GM23338 (cell line): ENCODE data around the gene HS6ST2. TPM values are rescaled to one million over a fixed set of nuclear protein-coding genes. Genes with fewer than 3 reads are reported as not detected.

Experiments used
- ATAC-seq: fragments of 200-7000 bp; cut with Tn5 transposase; 3 replicates; pipeline ENCODE4 v1.9.1; 2020
- DNase-seq: peaks from one replicate; pipeline ENCODE4 v3.0.0-alpha.2; 2015; ENCODE audit warnings: low spot score
- H2AFZ ChIP-seq: fragments of 200-600 bp; sonication (generic); 2 replicates; pipeline ENCODE4 v1.8.0; 2016; ENCODE audit warnings: antibody characterized with exemption, mild to moderate bottlenecking, moderate library complexity
- H3F3A ChIP-seq: fragments of 200-600 bp; sonication (generic); replicated peaks from 2 replicates; pipeline ENCODE4 v1.8.0; 2017; ENCODE audit warnings: antibody characterized with exemption, mixed run types, low read depth
- H3K27ac ChIP-seq: fragments of 200-600 bp; sonication (generic); 2 replicates; pipeline ENCODE4 v1.6.1; 2016; ENCODE audit warnings: low read depth
- H3K27me3 ChIP-seq: fragments of 200-600 bp; sonication (generic); 2 replicates; pipeline ENCODE4 v1.8.0; 2016; ENCODE audit warnings: mild to moderate bottlenecking, mixed run types, moderate library complexity; ENCODE audit not compliant: insufficient read depth
- H3K36me3 ChIP-seq: fragments of 200-600 bp; sonication (generic); 2 replicates; pipeline ENCODE4 v1.8.0; 2016; ENCODE audit warnings: mild to moderate bottlenecking; ENCODE audit not compliant: insufficient read depth
- H3K4me1 ChIP-seq: fragments of 200-600 bp; sonication (generic); 2 replicates; pipeline ENCODE4 v1.8.0; 2016; ENCODE audit warnings: mild to moderate bottlenecking, moderate library complexity; ENCODE audit not compliant: insufficient read depth
- H3K4me2 ChIP-seq: fragments of 200-600 bp; sonication (generic); 2 replicates; pipeline ENCODE4 v1.7.1; 2017; ENCODE audit warnings: mixed run types
- H3K4me3 ChIP-seq: fragments of 200-600 bp; sonication (generic); 2 replicates; pipeline ENCODE4 v1.6.1; 2016; ENCODE audit warnings: mixed run types
- H3K79me2 ChIP-seq: fragments of 200-600 bp; sonication (generic); replicated peaks from 2 replicates; pipeline ENCODE4 v1.8.0; 2017; ENCODE audit warnings: mild to moderate bottlenecking; ENCODE audit not compliant: insufficient read depth
- H3K9me2 ChIP-seq: fragments of 200-600 bp; sonication (generic); 2 replicates; pipeline ENCODE4 v1.8.0; 2017; ENCODE audit not compliant: insufficient read depth
- H4K20me1 ChIP-seq: fragments of 200-600 bp; sonication (generic); replicated peaks from 2 replicates; pipeline ENCODE4 v1.8.0; 2017; ENCODE audit warnings: mild to moderate bottlenecking; ENCODE audit not compliant: insufficient read depth
- H3K27ac Mint-ChIP-seq: 2 replicates; pipeline ENCODE4 v1.8.0; 2020; ENCODE audit warnings: inconsistent platforms, mild to moderate bottlenecking, moderate library complexity, mixed read lengths
- H3K27me3 Mint-ChIP-seq: 3 replicates; pipeline ENCODE4 v1.8.0; 2022; ENCODE audit warnings: low read depth, mild to moderate bottlenecking, moderate library complexity, mixed read lengths, inconsistent platforms; ENCODE audit not compliant: insufficient read depth, poor library complexity
- H3K36me3 Mint-ChIP-seq: 3 replicates; pipeline ENCODE4 v1.8.0; 2021; ENCODE audit warnings: low read depth, mild to moderate bottlenecking, inconsistent platforms, moderate library complexity, mixed read lengths
- H3K4me1 Mint-ChIP-seq: 3 replicates; pipeline ENCODE4 v1.8.0; 2020; ENCODE audit warnings: mild to moderate bottlenecking, inconsistent platforms, mixed read lengths
- H3K4me3 Mint-ChIP-seq: 3 replicates; pipeline ENCODE4 v1.8.0; 2021; ENCODE audit warnings: moderate library complexity, mild to moderate bottlenecking, inconsistent platforms, mixed read lengths
- H3K9me3 Mint-ChIP-seq: 3 replicates; pipeline ENCODE4 v1.8.0; 2020; ENCODE audit warnings: moderate library complexity, mild to moderate bottlenecking, inconsistent platforms, mixed read lengths
- CREB1 ChIP-seq: fragments of 250-450 bp; sonication (Bioruptor Pico); IDR thresholded peaks from 2 replicates; pipeline ENCODE4 v1.5.0; 2020; ENCODE audit warnings: low read depth, mild to moderate bottlenecking, moderate library complexity
- EZH2 ChIP-seq: fragments of 200-600 bp; sonication (generic); IDR thresholded peaks from one replicate; pipeline ENCODE4 v1.8.0; 2017; ENCODE audit warnings: antibody characterized with exemption, mild to moderate bottlenecking, low read depth; ENCODE audit not compliant: unreplicated experiment
- ZNF114 ChIP-seq: fragments of 250-450 bp; sonication (Bioruptor Pico); IDR thresholded peaks from 2 replicates; pipeline ENCODE4 v1.5.0; 2020; ENCODE audit warnings: mild to moderate bottlenecking, moderate library complexity
- polyA plus RNA-seq: library from polyadenylated mRNA; unstranded; fragments of >200 nt; fragmentation: Nextera tagmentation; extraction: Ambion mirVana; gene quantifications from 2 replicates; pipeline ENCODE4 v1.2.1, GENCODE V29; 2016
- total RNA-seq: library from RNA; depleted of rRNA; stranded (reverse); fragments of >200 nt; shearing (Covaris generic); gene quantifications from 2 replicates; pipeline ENCODE4 v1.2.3, GENCODE V29; 2014
- TF ChIP-seq, protein P1 (sequence below): fragments of 250-450 bp; sonication (Bioruptor Pico); IDR thresholded peaks from 2 replicates; pipeline ENCODE4 v1.5.0; 2020; ENCODE audit warnings: mild to moderate bottlenecking, moderate library complexity

The HS6ST2 gene
- total and polyA plus RNA-seq, 2 experiments from 2014 or later = 0.82 to 4.8 TPM

DNA sequence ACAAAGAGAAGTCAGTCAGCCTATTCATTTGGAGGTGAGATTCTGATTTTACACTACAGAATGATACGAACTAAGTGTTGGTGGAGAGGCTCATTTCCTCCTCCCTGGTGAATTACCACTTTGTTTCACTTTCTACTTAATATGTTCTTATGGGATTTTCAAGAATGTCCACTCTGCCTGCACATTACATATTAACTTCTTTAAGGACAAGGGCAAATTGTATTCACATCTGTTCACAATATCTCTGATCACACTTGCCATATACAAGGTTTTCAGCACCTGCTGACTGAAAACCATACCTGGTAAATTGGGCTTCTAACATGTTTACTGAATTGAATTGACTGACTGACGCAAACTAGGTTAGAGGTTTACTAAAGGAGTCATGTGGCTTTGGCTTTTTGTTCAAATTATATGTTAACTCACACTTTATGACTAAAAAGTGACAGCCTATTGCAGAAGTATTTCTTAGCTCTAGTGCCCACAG is 281.2 kb downstream of the HS6ST2 start:
- peaks cover 15% of the 10 kb centered on the region for H3K9me3 Mint-ChIP-seq

More for the DNA sequence above, 281.2 kb downstream of the HS6ST2 start:
- Histone ChIP-seq H3K36me3 (no peaks in the 10 kb centered on the region), H3F3A (no peaks in the 10 kb centered on the region), H3K27ac (no peak overlapping the region), H3K4me2 (no peak overlapping the region; the same call in 1 of the 2 replicates), H3K27me3 (peaks cover 48% of the 10 kb centered on the region), H3K9me2 (no peaks in the 10 kb centered on the region), H3K4me1 (peaks cover 3% of the 10 kb centered on the region; the same call in 1 of the 2 replicates), H3K4me3 (no peak overlapping the region), H2AFZ (no peak overlapping the region), H4K20me1 (no peaks in the 10 kb centered on the region), H3K79me2 (no peaks in the 10 kb centered on the region)
- peaks cover 43% of the 10 kb centered on the region for H3K4me1 Mint-ChIP-seq
- H3K4me3 Mint-ChIP-seq = no peak overlapping the region
- H3K27ac Mint-ChIP-seq = no peak overlapping the region
- TF ChIP-seq, protein P1, sequence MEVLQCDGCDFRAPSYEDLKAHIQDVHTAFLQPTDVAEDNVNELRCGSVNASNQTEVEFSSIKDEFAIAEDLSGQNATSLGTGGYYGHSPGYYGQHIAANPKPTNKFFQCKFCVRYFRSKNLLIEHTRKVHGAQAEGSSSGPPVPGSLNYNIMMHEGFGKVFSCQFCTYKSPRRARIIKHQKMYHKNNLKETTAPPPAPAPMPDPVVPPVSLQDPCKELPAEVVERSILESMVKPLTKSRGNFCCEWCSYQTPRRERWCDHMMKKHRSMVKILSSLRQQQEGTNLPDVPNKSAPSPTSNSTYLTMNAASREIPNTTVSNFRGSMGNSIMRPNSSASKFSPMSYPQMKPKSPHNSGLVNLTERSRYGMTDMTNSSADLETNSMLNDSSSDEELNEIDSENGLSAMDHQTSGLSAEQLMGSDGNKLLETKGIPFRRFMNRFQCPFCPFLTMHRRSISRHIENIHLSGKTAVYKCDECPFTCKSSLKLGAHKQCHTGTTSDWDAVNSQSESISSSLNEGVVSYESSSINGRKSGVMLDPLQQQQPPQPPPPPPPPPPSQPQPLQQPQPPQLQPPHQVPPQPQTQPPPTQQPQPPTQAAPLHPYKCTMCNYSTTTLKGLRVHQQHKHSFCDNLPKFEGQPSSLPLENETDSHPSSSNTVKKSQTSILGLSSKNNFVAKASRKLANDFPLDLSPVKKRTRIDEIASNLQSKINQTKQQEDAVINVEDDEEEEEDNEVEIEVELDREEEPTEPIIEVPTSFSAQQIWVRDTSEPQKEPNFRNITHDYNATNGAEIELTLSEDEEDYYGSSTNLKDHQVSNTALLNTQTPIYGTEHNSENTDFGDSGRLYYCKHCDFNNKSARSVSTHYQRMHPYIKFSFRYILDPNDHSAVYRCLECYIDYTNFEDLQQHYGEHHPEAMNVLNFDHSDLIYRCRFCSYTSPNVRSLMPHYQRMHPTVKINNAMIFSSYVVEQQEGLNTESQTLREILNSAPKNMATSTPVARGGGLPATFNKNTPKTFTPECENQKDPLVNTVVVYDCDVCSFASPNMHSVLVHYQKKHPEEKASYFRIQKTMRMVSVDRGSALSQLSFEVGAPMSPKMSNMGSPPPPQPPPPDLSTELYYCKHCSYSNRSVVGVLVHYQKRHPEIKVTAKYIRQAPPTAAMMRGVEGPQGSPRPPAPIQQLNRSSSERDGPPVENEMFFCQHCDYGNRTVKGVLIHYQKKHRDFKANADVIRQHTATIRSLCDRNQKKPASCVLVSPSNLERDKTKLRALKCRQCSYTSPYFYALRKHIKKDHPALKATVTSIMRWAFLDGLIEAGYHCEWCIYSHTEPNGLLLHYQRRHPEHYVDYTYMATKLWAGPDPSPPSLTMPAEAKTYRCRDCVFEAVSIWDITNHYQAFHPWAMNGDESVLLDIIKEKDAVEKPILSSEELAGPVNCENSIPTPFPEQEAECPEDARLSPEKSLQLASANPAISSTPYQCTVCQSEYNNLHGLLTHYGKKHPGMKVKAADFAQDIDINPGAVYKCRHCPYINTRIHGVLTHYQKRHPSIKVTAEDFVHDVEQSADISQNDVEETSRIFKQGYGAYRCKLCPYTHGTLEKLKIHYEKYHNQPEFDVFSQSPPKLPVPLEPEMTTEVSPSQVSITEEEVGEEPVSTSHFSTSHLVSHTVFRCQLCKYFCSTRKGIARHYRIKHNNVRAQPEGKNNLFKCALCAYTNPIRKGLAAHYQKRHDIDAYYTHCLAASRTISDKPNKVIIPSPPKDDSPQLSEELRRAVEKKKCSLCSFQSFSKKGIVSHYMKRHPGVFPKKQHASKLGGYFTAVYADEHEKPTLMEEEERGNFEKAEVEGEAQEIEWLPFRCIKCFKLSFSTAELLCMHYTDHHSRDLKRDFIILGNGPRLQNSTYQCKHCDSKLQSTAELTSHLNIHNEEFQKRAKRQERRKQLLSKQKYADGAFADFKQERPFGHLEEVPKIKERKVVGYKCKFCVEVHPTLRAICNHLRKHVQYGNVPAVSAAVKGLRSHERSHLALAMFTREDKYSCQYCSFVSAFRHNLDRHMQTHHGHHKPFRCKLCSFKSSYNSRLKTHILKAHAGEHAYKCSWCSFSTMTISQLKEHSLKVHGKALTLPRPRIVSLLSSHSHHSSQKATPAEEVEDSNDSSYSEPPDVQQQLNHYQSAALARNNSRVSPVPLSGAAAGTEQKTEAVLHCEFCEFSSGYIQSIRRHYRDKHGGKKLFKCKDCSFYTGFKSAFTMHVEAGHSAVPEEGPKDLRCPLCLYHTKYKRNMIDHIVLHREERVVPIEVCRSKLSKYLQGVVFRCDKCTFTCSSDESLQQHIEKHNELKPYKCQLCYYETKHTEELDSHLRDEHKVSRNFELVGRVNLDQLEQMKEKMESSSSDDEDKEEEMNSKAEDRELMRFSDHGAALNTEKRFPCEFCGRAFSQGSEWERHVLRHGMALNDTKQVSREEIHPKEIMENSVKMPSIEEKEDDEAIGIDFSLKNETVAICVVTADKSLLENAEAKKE (CRISPR knock-in tag) = no peak
- TF ChIP-seq CREB1 (CRISPR knock-in tag) (no peak), EZH2 (no peak), ZNF114 (CRISPR knock-in tag) (no peak)
- peaks cover 25% of the 10 kb centered on the region for H3K27me3 Mint-ChIP-seq
- H3K36me3 Mint-ChIP-seq = peaks cover 13% of the 10 kb centered on the region
- ATAC-seq = no peak
- no peak for DNase-seq
